ENCODE data around the gene GARIN5B.
A peak's percentile ranks its signal among the peaks of the same experiment; 100 is the strongest.

GARIN5B gene

DNA sequence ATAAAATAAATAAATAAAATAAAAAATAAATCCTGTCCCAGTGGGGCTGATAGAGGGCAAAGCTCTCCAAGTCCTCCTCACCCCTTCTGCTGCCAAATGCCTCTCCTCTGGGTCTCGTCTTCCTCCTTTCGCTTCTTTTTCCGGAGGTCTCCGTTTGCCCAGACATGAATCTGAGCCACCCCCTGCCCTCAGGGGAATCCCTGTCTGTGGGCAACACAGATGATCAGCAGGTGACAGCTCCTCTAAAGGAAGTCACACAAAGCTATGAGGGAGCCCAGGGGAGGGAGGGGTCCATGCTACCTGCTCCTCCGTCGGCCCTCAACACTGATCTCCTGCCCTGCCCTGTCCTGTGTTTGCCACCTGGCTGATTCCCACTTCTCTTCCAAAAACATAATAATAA is 38.4 kb downstream of the GARIN5B start:
- ChIA-PET CTCF (no interaction called here), POLR2A (interaction anchor here (1.6 kb wide), 1 partner anchor 15 kb away, joined by 9 read pairs; the partner anchor contains the start of gene KMT5C)
- no peak for DNase-seq (ENCODE audit: extremely low spot score)
- TF ChIP-seq L3MBTL2 (conservative IDR thresholded peaks at IDR 0.05) (no peak), TARDBP (IDR thresholded peaks at IDR 0.05) (no peak), CTBP1 (IDR thresholded peaks at IDR 0.05; ENCODE audit: borderline replicate concordance) (no peak), ZNF384 (IDR thresholded peaks at IDR 0.05) (no peak), SUZ12 (IDR thresholded peaks at IDR 0.05) (no peak), BHLHE40 (IDR thresholded peaks at IDR 0.05; ENCODE audit: borderline replicate concordance) (no peak), ELF4 (IDR thresholded peaks at IDR 0.05) (no peak), ARNT (IDR thresholded peaks at IDR 0.05) (no peak), FOXK2 (IDR thresholded peaks at IDR 0.05) (no peak), FOXM1 (IDR thresholded peaks at IDR 0.05; ENCODE audit: borderline replicate concordance) (no peak)
- TF ChIP-seq, protein P1, sequence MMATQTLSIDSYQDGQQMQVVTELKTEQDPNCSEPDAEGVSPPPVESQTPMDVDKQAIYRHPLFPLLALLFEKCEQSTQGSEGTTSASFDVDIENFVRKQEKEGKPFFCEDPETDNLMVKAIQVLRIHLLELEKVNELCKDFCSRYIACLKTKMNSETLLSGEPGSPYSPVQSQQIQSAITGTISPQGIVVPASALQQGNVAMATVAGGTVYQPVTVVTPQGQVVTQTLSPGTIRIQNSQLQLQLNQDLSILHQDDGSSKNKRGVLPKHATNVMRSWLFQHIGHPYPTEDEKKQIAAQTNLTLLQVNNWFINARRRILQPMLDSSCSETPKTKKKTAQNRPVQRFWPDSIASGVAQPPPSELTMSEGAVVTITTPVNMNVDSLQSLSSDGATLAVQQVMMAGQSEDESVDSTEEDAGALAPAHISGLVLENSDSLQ (IDR thresholded peaks at IDR 0.05): no peak

DNA sequence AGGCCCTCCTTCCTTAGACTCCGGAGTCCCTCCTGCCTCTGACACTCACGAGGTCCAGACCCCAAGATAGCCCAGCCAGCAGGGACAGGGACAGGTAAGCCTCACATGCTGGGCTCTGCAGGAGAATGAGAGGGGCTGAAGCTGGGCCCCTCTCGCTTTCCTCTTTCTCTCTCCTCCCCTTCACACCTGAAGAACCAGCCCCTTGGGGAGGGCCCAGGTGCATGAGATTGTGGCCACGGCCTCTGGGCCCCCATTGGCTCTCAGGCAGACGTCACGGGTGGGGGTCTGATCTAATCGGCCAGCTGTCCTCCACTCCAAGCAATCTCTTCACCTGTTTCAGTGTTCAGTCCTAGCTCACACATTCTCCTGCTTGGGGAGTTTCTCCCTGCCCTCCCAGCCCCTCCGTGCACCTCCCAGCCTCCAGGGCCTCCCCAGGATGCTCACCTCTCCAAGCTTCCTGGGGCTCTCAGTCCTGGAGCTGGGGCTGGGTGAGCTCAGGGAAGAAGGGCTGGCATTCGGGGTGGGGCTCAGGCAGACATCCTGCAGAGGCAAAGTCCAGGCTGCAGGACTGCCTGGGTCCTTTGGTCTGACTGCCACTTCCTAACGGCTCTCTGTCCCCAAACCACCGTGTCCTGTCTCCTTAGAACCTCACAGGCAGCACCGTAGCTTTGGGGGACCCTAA is 40.7 kb downstream of the GARIN5B start:
- CTCF ChIA-PET: interaction anchor here (2.4 kb wide), 1 partner anchor 21 kb away, joined by 11 read pairs; no protein-coding TSS in a partner anchor
- DNase-seq (ENCODE audit: extremely low spot score): no peak
- POLR2A ChIA-PET: interaction anchor here (1.1 to 3.0 kb wide), 4 partner anchors 17 to 85 kb away, joined by 3 to 13 read pairs (median 6); partner anchors contain the start of genes KMT5C and UBE2S
- TF ChIP-seq FOXK2 (IDR thresholded peaks at IDR 0.05): no peak
- TF ChIP-seq ARNT (IDR thresholded peaks at IDR 0.05): no peak
- no peak for TF ChIP-seq BHLHE40 (IDR thresholded peaks at IDR 0.05; ENCODE audit: borderline replicate concordance)
- no peak for TF ChIP-seq CTBP1 (IDR thresholded peaks at IDR 0.05; ENCODE audit: borderline replicate concordance)
- TF ChIP-seq NFRKB (IDR thresholded peaks at IDR 0.05): no peak
- no peak for TF ChIP-seq HDGF (IDR thresholded peaks at IDR 0.05; ENCODE audit: borderline replicate concordance)
- no peak for TF ChIP-seq SP1 (IDR thresholded peaks at IDR 0.05)
- no peak for TF ChIP-seq L3MBTL2 (conservative IDR thresholded peaks at IDR 0.05)
- TF ChIP-seq FOXA1 (IDR thresholded peaks at IDR 0.05): no peak
- TF ChIP-seq ZNF384 (IDR thresholded peaks at IDR 0.05): no peak
- no peak for TF ChIP-seq FOXM1 (IDR thresholded peaks at IDR 0.05; ENCODE audit: borderline replicate concordance)
- no peak for TF ChIP-seq ELF4 (IDR thresholded peaks at IDR 0.05)
- TF ChIP-seq LEF1 (IDR thresholded peaks at IDR 0.05; ENCODE audit: borderline replicate concordance): no peak
- TF ChIP-seq TARDBP (IDR thresholded peaks at IDR 0.05): no peak
- TF ChIP-seq SUZ12 (IDR thresholded peaks at IDR 0.05): no peak

DNA sequence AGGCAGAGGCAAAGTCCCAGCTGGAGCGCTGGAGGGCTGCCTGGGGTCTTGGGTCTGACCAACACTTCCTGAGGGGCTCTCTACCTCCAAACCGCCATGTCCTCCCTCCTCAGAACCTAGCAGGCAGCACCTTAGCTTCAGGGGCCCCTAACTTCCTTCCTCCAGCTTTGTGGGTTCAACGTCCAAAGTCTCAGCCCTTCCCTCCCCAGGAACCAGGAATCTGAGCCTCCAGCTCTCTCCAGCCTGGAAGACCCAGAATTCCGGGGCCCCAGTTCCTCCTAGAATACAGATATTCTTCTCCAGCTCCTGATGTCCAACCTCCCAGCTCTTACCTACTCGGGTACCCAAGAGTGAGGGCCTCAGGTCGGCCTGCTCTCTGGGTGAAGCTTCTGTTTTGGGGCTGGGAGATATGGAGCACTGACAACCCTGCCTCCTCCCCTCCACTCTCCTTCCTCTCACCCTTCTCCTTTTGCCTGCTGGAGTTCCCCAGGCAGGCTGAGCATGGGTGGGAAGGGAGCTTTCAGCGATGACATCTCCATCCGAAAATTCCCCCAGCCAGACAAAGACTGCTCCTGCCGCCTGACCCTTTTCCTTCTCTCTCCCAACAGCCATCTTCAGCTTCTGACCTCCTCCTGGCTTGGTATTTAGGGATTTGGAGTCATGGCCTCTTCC is 41.5 kb downstream of the GARIN5B start:
- POLR2A ChIA-PET: interaction anchor here (1.1 to 3.0 kb wide), 4 partner anchors 17 to 86 kb away, joined by 3 to 13 read pairs (median 6); partner anchors contain the start of genes KMT5C and UBE2S
- CTCF ChIA-PET: interaction anchor here (0.5 to 2.4 kb wide), 2 partner anchors 20 to 27 kb away, joined by 3 to 11 read pairs; no protein-coding TSS in a partner anchor
- TF ChIP-seq SUZ12 (IDR thresholded peaks at IDR 0.05) (no peak), HDGF (IDR thresholded peaks at IDR 0.05; ENCODE audit: borderline replicate concordance) (no peak), BHLHE40 (IDR thresholded peaks at IDR 0.05; ENCODE audit: borderline replicate concordance) (no peak), FOXK2 (IDR thresholded peaks at IDR 0.05) (no peak), ARNT (IDR thresholded peaks at IDR 0.05) (no peak), FOXA1 (IDR thresholded peaks at IDR 0.05) (no peak)
- TF ChIP-seq, protein P1 (IDR thresholded peaks at IDR 0.05): no peak
- no peak for DNase-seq (ENCODE audit: extremely low spot score)

DNA sequence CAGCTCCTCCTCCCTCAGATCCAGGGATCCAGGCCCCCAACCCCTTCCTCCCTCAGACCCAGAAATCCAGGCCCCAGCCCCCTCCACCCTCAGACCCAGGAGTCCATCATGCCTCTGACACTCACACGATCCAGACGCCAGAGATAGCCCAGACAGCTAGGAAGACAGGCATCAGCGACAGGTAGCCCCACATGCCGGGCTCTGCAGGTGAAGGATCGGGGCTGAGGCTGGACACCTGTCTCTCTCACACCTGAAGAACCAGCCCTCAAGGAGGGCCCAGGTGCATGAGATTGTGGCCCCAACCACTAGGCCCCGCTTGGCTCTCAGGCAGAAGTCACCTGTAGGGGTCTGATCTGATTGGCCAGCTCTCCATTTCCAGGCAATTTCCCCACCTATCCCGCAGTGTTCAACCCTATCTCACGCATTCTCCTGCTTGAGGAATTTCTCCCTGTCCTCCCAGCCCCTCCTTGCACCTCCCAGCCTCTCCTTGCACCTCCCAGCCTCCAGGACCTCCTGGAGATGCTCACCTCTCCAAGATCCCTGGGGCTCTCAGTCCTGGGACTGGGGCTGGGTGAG is 42.1 kb downstream of the GARIN5B start:
- ChIA-PET POLR2A (interaction anchor here (1.1 to 3.0 kb wide), 3 partner anchors 18 to 86 kb away, joined by 3 to 13 read pairs (median 7); partner anchors contain the start of genes KMT5C and UBE2S), CTCF (interaction anchor here (2.4 kb wide), 1 partner anchor 20 kb away, joined by 11 read pairs; no protein-coding TSS in a partner anchor)
- no peak for DNase-seq (ENCODE audit: extremely low spot score)
- TF ChIP-seq HDGF (IDR thresholded peaks at IDR 0.05; ENCODE audit: borderline replicate concordance) (no peak), NFRKB (IDR thresholded peaks at IDR 0.05) (no peak), ARNT (IDR thresholded peaks at IDR 0.05) (no peak), CTBP1 (IDR thresholded peaks at IDR 0.05; ENCODE audit: borderline replicate concordance) (no peak), FOXM1 (IDR thresholded peaks at IDR 0.05; ENCODE audit: borderline replicate concordance) (no peak), TARDBP (IDR thresholded peaks at IDR 0.05) (no peak)

DNA sequence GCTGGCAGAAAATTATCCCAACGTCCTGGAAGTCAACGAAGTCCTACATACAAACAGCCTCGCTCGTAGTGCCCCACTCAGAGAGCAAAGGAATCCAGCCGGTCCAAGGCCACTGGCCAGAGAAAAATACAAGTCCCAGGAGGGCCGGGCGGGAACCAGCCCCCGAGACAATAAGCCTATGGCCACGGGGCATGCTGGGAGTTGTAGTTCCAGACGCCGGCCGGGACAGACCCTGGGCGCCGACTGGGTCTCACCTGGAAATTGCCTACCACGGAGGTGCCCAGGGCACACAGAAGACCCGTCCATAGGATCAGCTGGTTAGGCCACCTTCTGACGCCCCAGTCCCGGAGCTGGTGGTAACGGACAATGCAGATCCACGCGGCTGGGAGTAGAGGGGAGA is 43.3 kb downstream of the GARIN5B start:
- peak; percentile 90 for DNase-seq (ENCODE audit: extremely low spot score)
- POLR2A ChIA-PET: interaction anchor here (0.7 kb wide), 1 partner anchor 17 kb away, joined by 3 read pairs; no protein-coding TSS in a partner anchor
- peak; percentile 92 for TF ChIP-seq SUZ12 (IDR thresholded peaks at IDR 0.05)
- no peak for TF ChIP-seq NFRKB (IDR thresholded peaks at IDR 0.05)
- TF ChIP-seq L3MBTL2 (conservative IDR thresholded peaks at IDR 0.05): peak; percentile 81
- TF ChIP-seq ZNF384 (IDR thresholded peaks at IDR 0.05): no peak
- CTCF ChIA-PET: no interaction called here

DNA sequence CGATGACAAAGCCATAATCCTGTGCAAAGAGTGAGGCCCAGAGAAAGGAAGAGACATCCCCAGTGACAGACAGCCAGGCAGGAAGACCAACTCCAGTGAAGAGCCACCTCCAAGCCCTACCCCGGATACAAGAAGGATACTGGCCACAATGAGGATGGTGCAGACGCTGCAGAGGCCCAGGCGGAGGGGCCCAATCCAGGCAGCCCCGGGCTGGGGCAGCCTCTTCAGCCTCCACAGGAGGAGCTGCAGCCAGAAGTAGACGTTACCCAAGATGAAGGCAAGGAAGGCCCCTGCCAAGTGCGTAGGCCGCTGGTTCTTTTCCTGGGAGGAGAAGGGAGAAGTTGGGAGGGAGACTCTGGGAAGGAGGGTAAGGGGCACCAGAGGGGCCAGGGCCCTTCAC is 46.4 kb downstream of the GARIN5B start:
- ChIA-PET POLR2A (interaction anchor here (0.7 kb wide), 1 partner anchor 23 kb away, joined by 4 read pairs; no protein-coding TSS in a partner anchor), CTCF (no interaction called here)
- TF ChIP-seq NFRKB (IDR thresholded peaks at IDR 0.05) (no peak), LEF1 (IDR thresholded peaks at IDR 0.05; ENCODE audit: borderline replicate concordance) (no peak), ZNF384 (IDR thresholded peaks at IDR 0.05) (no peak), SP1 (IDR thresholded peaks at IDR 0.05) (no peak), TARDBP (IDR thresholded peaks at IDR 0.05) (no peak), L3MBTL2 (conservative IDR thresholded peaks at IDR 0.05) (no peak), ELF4 (IDR thresholded peaks at IDR 0.05) (no peak), BHLHE40 (IDR thresholded peaks at IDR 0.05; ENCODE audit: borderline replicate concordance) (no peak), FOXK2 (IDR thresholded peaks at IDR 0.05) (no peak), CTBP1 (IDR thresholded peaks at IDR 0.05; ENCODE audit: borderline replicate concordance) (no peak), SUZ12 (IDR thresholded peaks at IDR 0.05) (no peak), FOXA1 (IDR thresholded peaks at IDR 0.05) (no peak), ARNT (IDR thresholded peaks at IDR 0.05) (no peak), HDGF (IDR thresholded peaks at IDR 0.05; ENCODE audit: borderline replicate concordance) (no peak), FOXM1 (IDR thresholded peaks at IDR 0.05; ENCODE audit: borderline replicate concordance) (no peak)
- TF ChIP-seq, protein P1 (IDR thresholded peaks at IDR 0.05): no peak
- no peak for DNase-seq (ENCODE audit: extremely low spot score)

Measured in HEK293T (cell line).